Measurements from ENCODE around the gene NF1.
A peak's percentile ranks its signal among the peaks of the same experiment; 100 is the strongest.

NF1 gene

DNA sequence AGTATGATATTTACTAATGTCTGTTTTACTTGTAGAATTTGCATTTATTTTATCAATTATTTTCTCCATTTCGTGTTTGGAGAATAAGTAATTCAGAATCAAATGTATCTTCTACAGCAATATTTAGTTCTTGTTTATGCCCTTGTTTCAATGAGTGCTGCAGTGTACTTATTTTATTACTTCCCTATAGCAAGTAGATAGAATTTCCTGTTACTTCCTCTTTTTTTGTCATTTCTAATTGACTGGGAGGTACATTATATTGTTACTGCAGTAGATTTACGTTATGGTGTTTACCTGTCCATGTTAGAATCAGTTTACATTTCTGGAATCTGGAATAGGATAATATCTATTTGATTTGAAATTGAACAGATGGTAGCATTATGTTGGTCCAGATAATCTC is 131.1 kb downstream of the NF1 start:
- Histone ChIP-seq H3K27ac (ENCODE audit: extremely low read depth, low read depth, low read length) (no peak overlapping the region), H3K36me3 (ENCODE audit: control insufficient read depth in 2 of 2, insufficient read depth in 1 of 2, low read length in 2 of 2) (peaks cover 12 to 53% of the 10 kb centered on the region in 2 experiments; a peak in 2 of 3 replicates), H3K4me3 (ENCODE audit: low read depth, low read length) (no peak overlapping the region), H3K9me3 (ENCODE audit: control insufficient read depth, insufficient read depth, low read depth, low read length) (no peaks in the 10 kb centered on the region), H3K4me1 (ENCODE audit: control insufficient read depth, insufficient read depth, low read length) (peaks cover 5% of the 10 kb centered on the region)
- ChIA-PET POLR2A (no interaction called here), CTCF (interaction anchor here (3.4 kb wide), 1 partner anchor 10 kb away, joined by 16 read pairs; no protein-coding TSS in a partner anchor)
- TF ChIP-seq TRIM28 (IDR thresholded peaks at IDR 0.05; ENCODE audit: borderline replicate concordance, low read length): no peak
- TF ChIP-seq REPIN1 (tag by site-specific recombination; IDR thresholded peaks at IDR 0.05; ENCODE audit: low read depth): no peak
- no peak for TF ChIP-seq ZNF16 (tag by site-specific recombination; IDR thresholded peaks at IDR 0.05; ENCODE audit: low read depth)
- TF ChIP-seq ZNF133 (tag by site-specific recombination; IDR thresholded peaks at IDR 0.05): no peak
- no peak for TF ChIP-seq ZNF624 (tag by site-specific recombination; IDR thresholded peaks at IDR 0.05)

DNA sequence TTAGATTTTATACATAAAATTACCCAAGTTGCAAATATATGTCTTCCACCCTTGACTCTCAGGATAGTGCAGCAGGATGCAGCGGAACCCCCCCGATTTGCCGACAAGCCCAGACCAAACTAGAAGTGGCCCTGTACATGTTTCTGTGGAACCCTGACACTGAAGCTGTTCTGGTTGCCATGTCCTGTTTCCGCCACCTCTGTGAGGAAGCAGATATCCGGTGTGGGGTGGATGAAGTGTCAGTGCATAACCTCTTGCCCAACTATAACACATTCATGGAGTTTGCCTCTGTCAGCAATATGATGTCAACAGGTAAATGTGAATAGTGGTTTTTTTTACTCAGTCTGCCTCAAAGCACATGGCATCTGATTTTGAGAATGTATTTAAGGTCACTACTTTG is 131.6 kb downstream of the NF1 start:
- TF ChIP-seq SCRT2 (tag by site-specific recombination; IDR thresholded peaks at IDR 0.05) (0 out of 2 replicates have a peak, but pooled peaks have one; percentile 18), ZNF558 (tag by site-specific recombination; IDR thresholded peaks at IDR 0.05) (no peak)
- TF ChIP-seq, protein P1, sequence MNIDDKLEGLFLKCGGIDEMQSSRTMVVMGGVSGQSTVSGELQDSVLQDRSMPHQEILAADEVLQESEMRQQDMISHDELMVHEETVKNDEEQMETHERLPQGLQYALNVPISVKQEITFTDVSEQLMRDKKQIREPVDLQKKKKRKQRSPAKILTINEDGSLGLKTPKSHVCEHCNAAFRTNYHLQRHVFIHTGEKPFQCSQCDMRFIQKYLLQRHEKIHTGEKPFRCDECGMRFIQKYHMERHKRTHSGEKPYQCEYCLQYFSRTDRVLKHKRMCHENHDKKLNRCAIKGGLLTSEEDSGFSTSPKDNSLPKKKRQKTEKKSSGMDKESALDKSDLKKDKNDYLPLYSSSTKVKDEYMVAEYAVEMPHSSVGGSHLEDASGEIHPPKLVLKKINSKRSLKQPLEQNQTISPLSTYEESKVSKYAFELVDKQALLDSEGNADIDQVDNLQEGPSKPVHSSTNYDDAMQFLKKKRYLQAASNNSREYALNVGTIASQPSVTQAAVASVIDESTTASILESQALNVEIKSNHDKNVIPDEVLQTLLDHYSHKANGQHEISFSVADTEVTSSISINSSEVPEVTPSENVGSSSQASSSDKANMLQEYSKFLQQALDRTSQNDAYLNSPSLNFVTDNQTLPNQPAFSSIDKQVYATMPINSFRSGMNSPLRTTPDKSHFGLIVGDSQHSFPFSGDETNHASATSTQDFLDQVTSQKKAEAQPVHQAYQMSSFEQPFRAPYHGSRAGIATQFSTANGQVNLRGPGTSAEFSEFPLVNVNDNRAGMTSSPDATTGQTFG (tag by site-specific recombination; IDR thresholded peaks at IDR 0.05; ENCODE audit: borderline replicate concordance): no peak
- H3K27ac ChIP-seq (ENCODE audit: extremely low read depth, low read depth, low read length): no peak overlapping the region
- CTCF ChIA-PET: interaction anchor here (0.7 to 3.4 kb wide), 3 partner anchors 10 to 148 kb away, joined by 3 to 16 read pairs (median 4); no protein-coding TSS in a partner anchor
- H3K4me3 ChIP-seq (ENCODE audit: low read depth, low read length): no peak overlapping the region
- no peaks in the 10 kb centered on the region for H3K9me3 ChIP-seq (ENCODE audit: control insufficient read depth, insufficient read depth, low read depth, low read length)
- POLR2A ChIA-PET: no interaction called here
- peaks cover 5% of the 10 kb centered on the region for H3K4me1 ChIP-seq (ENCODE audit: control insufficient read depth, insufficient read depth, low read length)
- peaks cover 17 to 58% of the 10 kb centered on the region in 2 experiments; a peak in 2 of 3 replicates for H3K36me3 ChIP-seq (ENCODE audit: control insufficient read depth in 2 of 2, insufficient read depth in 1 of 2, low read length in 2 of 2)

DNA sequence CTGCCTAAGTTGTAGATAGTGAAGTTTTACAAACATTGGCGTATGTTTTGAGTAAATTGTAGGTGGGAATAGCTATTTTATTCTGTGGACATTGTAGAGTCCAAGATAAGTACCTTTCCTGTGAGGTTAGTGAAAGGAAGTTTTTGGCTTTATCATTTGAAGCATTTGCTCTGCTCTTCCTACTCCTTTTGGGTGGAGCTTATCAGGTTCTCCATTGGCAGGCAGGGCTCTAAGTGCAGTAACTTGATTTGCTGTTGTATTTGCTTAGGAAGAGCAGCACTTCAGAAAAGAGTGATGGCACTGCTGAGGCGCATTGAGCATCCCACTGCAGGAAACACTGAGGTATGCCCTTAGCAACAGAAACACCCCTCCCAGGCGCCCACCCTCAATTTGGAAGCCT is 132.2 kb downstream of the NF1 start:
- H3K4me3 ChIP-seq (ENCODE audit: low read depth, low read length): no peak overlapping the region
- CTCF ChIA-PET: interaction anchor here (0.7 to 3.4 kb wide), 3 partner anchors 11 to 149 kb away, joined by 3 to 16 read pairs (median 4); no protein-coding TSS in a partner anchor
- POLR2A ChIA-PET: no interaction called here
- peaks cover 5% of the 10 kb centered on the region for H3K4me1 ChIP-seq (ENCODE audit: control insufficient read depth, insufficient read depth, low read length)
- H3K27ac ChIP-seq (ENCODE audit: extremely low read depth, low read depth, low read length): no peak overlapping the region
- peaks cover 17 to 62% of the 10 kb centered on the region in 2 experiments for H3K36me3 ChIP-seq (ENCODE audit: control insufficient read depth in 2 of 2, insufficient read depth in 1 of 2, low read length in 2 of 2)
- no peaks in the 10 kb centered on the region for H3K9me3 ChIP-seq (ENCODE audit: control insufficient read depth, insufficient read depth, low read depth, low read length)
- TF ChIP-seq RBAK (tag by site-specific recombination; IDR thresholded peaks at IDR 0.05) (no peak), SALL2 (tag by site-specific recombination; IDR thresholded peaks at IDR 0.05; ENCODE audit: borderline replicate concordance) (no peak), ZNF10 (tag by site-specific recombination; IDR thresholded peaks at IDR 0.05) (no peak), ZNF184 (tag by site-specific recombination; IDR thresholded peaks at IDR 0.05) (no peak), ZNF239 (tag by site-specific recombination; IDR thresholded peaks at IDR 0.05) (no peak), HOXA7 (CRISPR knock-in tag; IDR thresholded peaks at IDR 0.05; ENCODE audit: borderline replicate concordance) (no peak), ZNF623 (tag by site-specific recombination; IDR thresholded peaks at IDR 0.05) (no peak), SP3 (tag by site-specific recombination; IDR thresholded peaks at IDR 0.05) (no peak), ZNF571 (tag by site-specific recombination; IDR thresholded peaks at IDR 0.05) (no peak), GLI2 (tag by site-specific recombination; IDR thresholded peaks at IDR 0.05; ENCODE audit: borderline replicate concordance, low read depth) (no peak), ZNF664 (tag by site-specific recombination; IDR thresholded peaks at IDR 0.05) (no peak), ZNF146 (tag by site-specific recombination; IDR thresholded peaks at IDR 0.05) (no peak)
- TF ChIP-seq, protein P2, sequence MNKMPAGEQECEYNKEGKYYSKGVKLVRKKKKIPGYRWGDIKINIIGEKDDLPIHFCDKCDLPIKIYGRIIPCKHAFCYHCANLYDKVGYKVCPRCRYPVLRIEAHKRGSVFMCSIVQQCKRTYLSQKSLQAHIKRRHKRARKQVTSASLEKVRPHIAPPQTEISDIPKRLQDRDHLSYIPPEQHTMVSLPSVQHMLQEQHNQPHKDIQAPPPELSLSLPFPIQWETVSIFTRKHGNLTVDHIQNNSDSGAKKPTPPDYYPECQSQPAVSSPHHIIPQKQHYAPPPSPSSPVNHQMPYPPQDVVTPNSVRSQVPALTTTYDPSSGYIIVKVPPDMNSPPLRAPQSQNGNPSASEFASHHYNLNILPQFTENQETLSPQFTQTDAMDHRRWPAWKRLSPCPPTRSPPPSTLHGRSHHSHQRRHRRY (tag by site-specific recombination; IDR thresholded peaks at IDR 0.05): no peak
- TF ChIP-seq, protein P3, sequence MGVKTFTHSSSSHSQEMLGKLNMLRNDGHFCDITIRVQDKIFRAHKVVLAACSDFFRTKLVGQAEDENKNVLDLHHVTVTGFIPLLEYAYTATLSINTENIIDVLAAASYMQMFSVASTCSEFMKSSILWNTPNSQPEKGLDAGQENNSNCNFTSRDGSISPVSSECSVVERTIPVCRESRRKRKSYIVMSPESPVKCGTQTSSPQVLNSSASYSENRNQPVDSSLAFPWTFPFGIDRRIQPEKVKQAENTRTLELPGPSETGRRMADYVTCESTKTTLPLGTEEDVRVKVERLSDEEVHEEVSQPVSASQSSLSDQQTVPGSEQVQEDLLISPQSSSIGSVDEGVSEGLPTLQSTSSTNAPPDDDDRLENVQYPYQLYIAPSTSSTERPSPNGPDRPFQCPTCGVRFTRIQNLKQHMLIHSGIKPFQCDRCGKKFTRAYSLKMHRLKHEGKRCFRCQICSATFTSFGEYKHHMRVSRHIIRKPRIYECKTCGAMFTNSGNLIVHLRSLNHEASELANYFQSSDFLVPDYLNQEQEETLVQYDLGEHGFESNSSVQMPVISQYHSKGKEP (tag by site-specific recombination; IDR thresholded peaks at IDR 0.05): no peak
- TF ChIP-seq, protein P4, sequence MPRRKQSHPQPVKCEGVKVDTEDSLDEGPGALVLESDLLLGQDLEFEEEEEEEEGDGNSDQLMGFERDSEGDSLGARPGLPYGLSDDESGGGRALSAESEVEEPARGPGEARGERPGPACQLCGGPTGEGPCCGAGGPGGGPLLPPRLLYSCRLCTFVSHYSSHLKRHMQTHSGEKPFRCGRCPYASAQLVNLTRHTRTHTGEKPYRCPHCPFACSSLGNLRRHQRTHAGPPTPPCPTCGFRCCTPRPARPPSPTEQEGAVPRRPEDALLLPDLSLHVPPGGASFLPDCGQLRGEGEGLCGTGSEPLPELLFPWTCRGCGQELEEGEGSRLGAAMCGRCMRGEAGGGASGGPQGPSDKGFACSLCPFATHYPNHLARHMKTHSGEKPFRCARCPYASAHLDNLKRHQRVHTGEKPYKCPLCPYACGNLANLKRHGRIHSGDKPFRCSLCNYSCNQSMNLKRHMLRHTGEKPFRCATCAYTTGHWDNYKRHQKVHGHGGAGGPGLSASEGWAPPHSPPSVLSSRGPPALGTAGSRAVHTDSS (tag by site-specific recombination; IDR thresholded peaks at IDR 0.05): no peak
- TF ChIP-seq, protein P5, sequence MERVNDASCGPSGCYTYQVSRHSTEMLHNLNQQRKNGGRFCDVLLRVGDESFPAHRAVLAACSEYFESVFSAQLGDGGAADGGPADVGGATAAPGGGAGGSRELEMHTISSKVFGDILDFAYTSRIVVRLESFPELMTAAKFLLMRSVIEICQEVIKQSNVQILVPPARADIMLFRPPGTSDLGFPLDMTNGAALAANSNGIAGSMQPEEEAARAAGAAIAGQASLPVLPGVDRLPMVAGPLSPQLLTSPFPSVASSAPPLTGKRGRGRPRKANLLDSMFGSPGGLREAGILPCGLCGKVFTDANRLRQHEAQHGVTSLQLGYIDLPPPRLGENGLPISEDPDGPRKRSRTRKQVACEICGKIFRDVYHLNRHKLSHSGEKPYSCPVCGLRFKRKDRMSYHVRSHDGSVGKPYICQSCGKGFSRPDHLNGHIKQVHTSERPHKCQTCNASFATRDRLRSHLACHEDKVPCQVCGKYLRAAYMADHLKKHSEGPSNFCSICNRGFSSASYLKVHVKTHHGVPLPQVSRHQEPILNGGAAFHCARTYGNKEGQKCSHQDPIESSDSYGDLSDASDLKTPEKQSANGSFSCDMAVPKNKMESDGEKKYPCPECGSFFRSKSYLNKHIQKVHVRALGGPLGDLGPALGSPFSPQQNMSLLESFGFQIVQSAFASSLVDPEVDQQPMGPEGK (tag by site-specific recombination; IDR thresholded peaks at IDR 0.05): no peak

Data from HEK293 (cell line).